Measurements from ENCODE around the gene MSI2.

The MSI2 gene

GRCh38 chr17:57544834-57545463 lies 288.6 kb downstream of the MSI2 start:
- Histone ChIP-seq H3K4me3 (ENCODE audit: low read length) (no peak overlapping the region), H3K27me3 (ENCODE audit: insufficient read depth, low read length, poor library complexity) (no peaks in the 10 kb centered on the region), H2AK5ac (ENCODE audit: low read length) (no peak overlapping the region), H3K23ac (ENCODE audit: low read length) (no peak overlapping the region), H2BK5ac (ENCODE audit: low read length) (no peak overlapping the region), H3K79me2 (ENCODE audit: control insufficient read depth, insufficient read depth, low read length) (no peaks in the 10 kb centered on the region), H3K56ac (ENCODE audit: low read length) (no peak overlapping the region), H3K4me2 (ENCODE audit: low read length) (no peak overlapping the region), H3K79me1 (ENCODE audit: low read length) (no peaks in the 10 kb centered on the region), H2BK120ac (ENCODE audit: low read depth, low read length) (no peak overlapping the region), H3K4me1 (ENCODE audit: control insufficient read depth, low read depth, low read length) (peaks cover 22% of the 10 kb centered on the region), H2BK15ac (replicated peaks; ENCODE audit: low read depth) (no peak overlapping the region), H3K27ac (ENCODE audit: low read depth, low read length) (no peak overlapping the region), H3K18ac (ENCODE audit: low read length) (peak overlapping the region; percentile 25), H4K8ac (ENCODE audit: low read depth, low read length) (no peak overlapping the region), H3K36me3 (ENCODE audit: control insufficient read depth, insufficient read depth, low read length) (no peaks in the 10 kb centered on the region), H3K4ac (ENCODE audit: low read depth, low read length) (no peak overlapping the region), H3K9ac (ENCODE audit: low read length) (no peak overlapping the region), H4K5ac (ENCODE audit: low read length) (no peak overlapping the region)
- no CpG with 5 or more reads among the region's 7 CpGs for WGBS (ENCODE audit: extremely low coverage, insufficient coverage, low lambda C conversion rate)
- no peak for DNase-seq

GRCh38 chr17:57545731-57546342 lies 289.5 kb downstream of the MSI2 start:
- no peaks in the 10 kb centered on the region for H3K79me1 ChIP-seq (ENCODE audit: low read length)
- H3K4me1 ChIP-seq (ENCODE audit: control insufficient read depth, low read depth, low read length) = peaks cover 23% of the 10 kb centered on the region
- no peak overlapping the region for H3K9ac ChIP-seq (ENCODE audit: low read length)
- no peak overlapping the region for H2BK120ac ChIP-seq (ENCODE audit: low read depth, low read length)
- no peak overlapping the region for H3K4ac ChIP-seq (ENCODE audit: low read depth, low read length)
- H3K27me3 ChIP-seq (ENCODE audit: insufficient read depth, low read length, poor library complexity) = no peaks in the 10 kb centered on the region
- no CpG with 5 or more reads among the region's 19 CpGs for WGBS (ENCODE audit: extremely low coverage, insufficient coverage, low lambda C conversion rate)
- H3K4me3 ChIP-seq (ENCODE audit: low read length) = no peak overlapping the region
- no peak overlapping the region for H3K27ac ChIP-seq (ENCODE audit: low read depth, low read length)
- H2AK5ac ChIP-seq (ENCODE audit: low read length) = no peak overlapping the region
- no peak overlapping the region for H4K8ac ChIP-seq (ENCODE audit: low read depth, low read length)
- no peak overlapping the region for H3K23ac ChIP-seq (ENCODE audit: low read length)
- H3K18ac ChIP-seq (ENCODE audit: low read length) = no peak overlapping the region
- H2BK15ac ChIP-seq (replicated peaks; ENCODE audit: low read depth) = no peak overlapping the region
- no peak overlapping the region for H3K4me2 ChIP-seq (ENCODE audit: low read length)
- H3K36me3 ChIP-seq (ENCODE audit: control insufficient read depth, insufficient read depth, low read length) = no peaks in the 10 kb centered on the region
- H4K5ac ChIP-seq (ENCODE audit: low read length) = no peak overlapping the region
- no peak overlapping the region for H2BK5ac ChIP-seq (ENCODE audit: low read length)
- no peak for DNase-seq
- H3K56ac ChIP-seq (ENCODE audit: low read length) = no peak overlapping the region
- no peaks in the 10 kb centered on the region for H3K79me2 ChIP-seq (ENCODE audit: control insufficient read depth, insufficient read depth, low read length)

GRCh38 chr17:57548421-57549410 lies 292.4 kb downstream of the MSI2 start:
- Histone ChIP-seq H3K4me1 (ENCODE audit: control insufficient read depth, low read depth, low read length) (peaks cover 29% of the 10 kb centered on the region), H4K8ac (ENCODE audit: low read depth, low read length) (no peak overlapping the region), H3K27ac (ENCODE audit: low read depth, low read length) (peak overlapping the region; percentile 80), H3K4me3 (ENCODE audit: low read length) (no peak overlapping the region), H2BK15ac (replicated peaks; ENCODE audit: low read depth) (no peak overlapping the region), H4K5ac (ENCODE audit: low read length) (no peak overlapping the region), H3K4me2 (ENCODE audit: low read length) (no peak overlapping the region), H3K23ac (ENCODE audit: low read length) (no peak overlapping the region), H2AK5ac (ENCODE audit: low read length) (no peak overlapping the region), H2BK5ac (ENCODE audit: low read length) (no peak overlapping the region), H3K79me2 (ENCODE audit: control insufficient read depth, insufficient read depth, low read length) (no peaks in the 10 kb centered on the region), H3K56ac (ENCODE audit: low read length) (peak overlapping the region; percentile 18), H3K79me1 (ENCODE audit: low read length) (no peaks in the 10 kb centered on the region), H3K27me3 (ENCODE audit: insufficient read depth, low read length, poor library complexity) (no peaks in the 10 kb centered on the region), H3K18ac (ENCODE audit: low read length) (peak overlapping the region; percentile 15), H3K9ac (ENCODE audit: low read length) (no peak overlapping the region), H2BK120ac (ENCODE audit: low read depth, low read length) (no peak overlapping the region), H3K36me3 (ENCODE audit: control insufficient read depth, insufficient read depth, low read length) (no peaks in the 10 kb centered on the region), H3K4ac (ENCODE audit: low read depth, low read length) (peak overlapping the region; percentile 62)
- peak; percentile 70 for DNase-seq
- no CpG with 5 or more reads among the region's 19 CpGs for WGBS (ENCODE audit: extremely low coverage, insufficient coverage, low lambda C conversion rate)

GRCh38 chr17:57549468-57549867 lies 293.1 kb downstream of the MSI2 start:
- peak overlapping the region; percentile 14 for H3K27ac ChIP-seq (ENCODE audit: low read depth, low read length)
- no CpG with 5 or more reads among the region's 3 CpGs for WGBS (ENCODE audit: extremely low coverage, insufficient coverage, low lambda C conversion rate)
- H2BK15ac ChIP-seq (replicated peaks; ENCODE audit: low read depth) = no peak overlapping the region

GRCh38 chr17:57550016-57550415 lies 293.7 kb downstream of the MSI2 start:
- Histone ChIP-seq H3K36me3 (ENCODE audit: control insufficient read depth, insufficient read depth, low read length) (no peaks in the 10 kb centered on the region), H3K4me2 (ENCODE audit: low read length) (no peak overlapping the region), H4K8ac (ENCODE audit: low read depth, low read length) (no peak overlapping the region), H3K4ac (ENCODE audit: low read depth, low read length) (no peak overlapping the region), H3K27me3 (ENCODE audit: insufficient read depth, low read length, poor library complexity) (no peaks in the 10 kb centered on the region), H3K9ac (ENCODE audit: low read length) (no peak overlapping the region), H3K79me1 (ENCODE audit: low read length) (no peaks in the 10 kb centered on the region), H3K79me2 (ENCODE audit: control insufficient read depth, insufficient read depth, low read length) (no peaks in the 10 kb centered on the region), H4K5ac (ENCODE audit: low read length) (no peak overlapping the region), H2BK5ac (ENCODE audit: low read length) (no peak overlapping the region), H3K18ac (ENCODE audit: low read length) (no peak overlapping the region), H3K23ac (ENCODE audit: low read length) (no peak overlapping the region), H2BK15ac (replicated peaks; ENCODE audit: low read depth) (no peak overlapping the region), H2BK120ac (ENCODE audit: low read depth, low read length) (no peak overlapping the region), H3K4me3 (ENCODE audit: low read length) (no peak overlapping the region), H3K4me1 (ENCODE audit: control insufficient read depth, low read depth, low read length) (peaks cover 34% of the 10 kb centered on the region), H3K27ac (ENCODE audit: low read depth, low read length) (peak overlapping the region; percentile 14), H3K56ac (ENCODE audit: low read length) (peak overlapping the region; percentile 51), H2AK5ac (ENCODE audit: low read length) (no peak overlapping the region)
- no CpG with 5 or more reads among the region's 10 CpGs for WGBS (ENCODE audit: extremely low coverage, insufficient coverage, low lambda C conversion rate)
- no peak for DNase-seq

More at GRCh38 chr17:57549468-57549867, 293.1 kb downstream of the MSI2 start:
- no peaks in the 10 kb centered on the region for H3K79me2 ChIP-seq (ENCODE audit: control insufficient read depth, insufficient read depth, low read length)
- H2BK5ac ChIP-seq (ENCODE audit: low read length) = no peak overlapping the region
- no peak overlapping the region for H3K23ac ChIP-seq (ENCODE audit: low read length)
- H3K56ac ChIP-seq (ENCODE audit: low read length) = peak overlapping the region; percentile 51
- H4K5ac ChIP-seq (ENCODE audit: low read length) = no peak overlapping the region
- DNase-seq = no peak
- no peak overlapping the region for H2AK5ac ChIP-seq (ENCODE audit: low read length)
- no peaks in the 10 kb centered on the region for H3K27me3 ChIP-seq (ENCODE audit: insufficient read depth, low read length, poor library complexity)
- H2BK120ac ChIP-seq (ENCODE audit: low read depth, low read length) = no peak overlapping the region
- no peaks in the 10 kb centered on the region for H3K79me1 ChIP-seq (ENCODE audit: low read length)
- H3K4me2 ChIP-seq (ENCODE audit: low read length) = no peak overlapping the region
- H4K8ac ChIP-seq (ENCODE audit: low read depth, low read length) = no peak overlapping the region
- no peaks in the 10 kb centered on the region for H3K36me3 ChIP-seq (ENCODE audit: control insufficient read depth, insufficient read depth, low read length)
- no peak overlapping the region for H3K4ac ChIP-seq (ENCODE audit: low read depth, low read length)
- H3K4me3 ChIP-seq (ENCODE audit: low read length) = no peak overlapping the region
- H3K18ac ChIP-seq (ENCODE audit: low read length) = no peak overlapping the region
- H3K4me1 ChIP-seq (ENCODE audit: control insufficient read depth, low read depth, low read length) = peaks cover 31% of the 10 kb centered on the region
- H3K9ac ChIP-seq (ENCODE audit: low read length) = no peak overlapping the region
